Keratinocyte (primary cell): ENCODE data around the gene PPP1R12C.
A peak's percentile ranks its signal among the peaks of the same experiment; 100 is the strongest.

Experiments used
- CTCF ChIP-seq, 3 experiments: IDR thresholded peaks in 1 of 3; conservative IDR thresholded peaks in 1 of 3; optimal IDR thresholded peaks in 1 of 3; 2 replicates in 2 of 3; 3 replicates in 1 of 3; pipeline versions ENCODE3 to v1.5.1; 2011; ENCODE audit warnings: low read length in 3 of 3, mild to moderate bottlenecking in 3 of 3, moderate library complexity in 2 of 3, control low read depth in 1 of 3, inconsistent platforms in 1 of 3; ENCODE audit not compliant: insufficient read depth in 2 of 3; ENCODE audit errors: extremely low read depth in 1 of 3
- EZH2 ChIP-seq: IDR thresholded peaks from one replicate; pipeline ENCODE4 v1.6.1; 2012; ENCODE audit warnings: inconsistent platforms, mild to moderate bottlenecking, low read length, moderate library complexity

GRCh38 chr19:55080121-55080967 lies 37.1 kb downstream of the PPP1R12C start:
- TF ChIP-seq CTCF (optimal IDR thresholded peaks at IDR 0.05 in 1 of 3, IDR thresholded peaks at IDR 0.05 in 1 of 3, conservative IDR thresholded peaks at IDR 0.05 in 1 of 3; ENCODE audit: extremely low read depth in 1 of 3, insufficient read depth in 2 of 3, low read length in 3 of 3) (peak in 1 of 3 experiments; percentile 23), EZH2 (no peak)
